Transverse colon (tissue), 4 donors: Measurements from ENCODE around the gene ICE2.

Experiments used
- CTCF ChIP-seq, 5 experiments: fragments of 200-600 bp in 3 of 5; fragments of 450-650 bp in 2 of 5; sonication (generic) in 3 of 5; IDR thresholded peaks; 1 replicate in 2 of 5; 2 replicates in 3 of 5; pipeline ENCODE4 v1.5.1; 2016 to 2017; ENCODE audit warnings: antibody characterized with exemption in 5 of 5, inconsistent platforms in 3 of 5, mild to moderate bottlenecking in 2 of 5, moderate library complexity in 1 of 5
- POLR2A ChIP-seq: fragments of 450-650 bp; IDR thresholded peaks from one replicate; pipeline ENCODE4 v1.6.1; 2016; ENCODE audit warnings: antibody characterized with exemption, mild to moderate bottlenecking, moderate library complexity
- POLR2AphosphoS5 ChIP-seq, 3 donors: sonication (generic); formaldehyde crosslinking; IDR thresholded peaks; one replicate each; pipeline ENCODE4 v1.6.1; 2016; ENCODE audit warnings: antibody characterized with exemption in 3 of 3

GRCh38 chr15:60464836-60465630, 13.9 kb downstream of the ICE2 start:
- TF ChIP-seq CTCF (IDR thresholded peaks at IDR 0.05) (no peak), POLR2A (no peak), POLR2AphosphoS5 (IDR thresholded peaks at IDR 0.05) (no peak)
